Measurements from ENCODE around the gene LTO1.

LTO1 gene

GRCh38 chr11:69674886-69675714 lies at the start of gene LTO1:
Gene LTO1 (minus strand): TSS chr11:69675353. CDS start chr11:69675239, 114 bp downstream.
- peak within 1 kb of the TSS; percentile 98 for H3K4me3 ChIP-seq (ENCODE audit: low read depth, low read length)
- TF ChIP-seq CTCF (conservative IDR thresholded peaks at IDR 0.05; ENCODE audit: low read depth, low read length): no peak
- peak; percentile 98 for DNase-seq (ENCODE audit: low read depth)

GRCh38 chr11:69721745-69722144 lies 46.6 kb upstream of the LTO1 start:
- H3K4me3 ChIP-seq (ENCODE audit: low read depth, low read length): no peak overlapping the region
- no peak for DNase-seq (ENCODE audit: low read depth)
- peak; percentile 34 for TF ChIP-seq CTCF (conservative IDR thresholded peaks at IDR 0.05; ENCODE audit: low read depth, low read length)

GRCh38 chr11:69721106-69721505 lies 46.0 kb upstream of the LTO1 start:
- DNase-seq (ENCODE audit: low read depth): no peak
- no peak overlapping the region for H3K4me3 ChIP-seq (ENCODE audit: low read depth, low read length)
- no peak for TF ChIP-seq CTCF (conservative IDR thresholded peaks at IDR 0.05; ENCODE audit: low read depth, low read length)

- no peak for TF ChIP-seq CTCF (conservative IDR thresholded peaks at IDR 0.05; ENCODE audit: low read depth, low read length)
- DNase-seq (ENCODE audit: low read depth): no peak
- H3K4me3 ChIP-seq (ENCODE audit: low read depth, low read length): no peak overlapping the region
Observed at GRCh38 chr11:69718912-69719311, 43.8 kb upstream of the LTO1 start.

GRCh38 chr11:69718147-69718546 lies 43.0 kb upstream of the LTO1 start:
- peak; percentile 80 for TF ChIP-seq CTCF (conservative IDR thresholded peaks at IDR 0.05; ENCODE audit: low read depth, low read length)
- peak; percentile 56 for DNase-seq (ENCODE audit: low read depth)
- no peak overlapping the region for H3K4me3 ChIP-seq (ENCODE audit: low read depth, low read length)

- no peak for DNase-seq (ENCODE audit: low read depth)
- TF ChIP-seq CTCF (conservative IDR thresholded peaks at IDR 0.05; ENCODE audit: low read depth, low read length): no peak
- no peak overlapping the region for H3K4me3 ChIP-seq (ENCODE audit: low read depth, low read length)
Observed at GRCh38 chr11:69716891-69717747, 42.0 kb upstream of the LTO1 start.
